Mesenchymal stem cell (in vitro differentiated cells and primary cell): ENCODE measurements around the gene CAMK4.

Source experiments
- DNase-seq: peaks from one replicate; pipeline ENCODE4 v3.0.0-alpha.2; 2013
- H2AFZ ChIP-seq: one replicate; pipeline ENCODE4 v1.6.1; 2013; ENCODE audit warnings: low read depth, mild to moderate bottlenecking, control low read depth, inconsistent platforms, low read length, moderate library complexity
- H2AK5ac ChIP-seq: 2 replicates; pipeline ENCODE4 v1.6.1; 2013; ENCODE audit warnings: low read length, moderate library complexity, mild to moderate bottlenecking, inconsistent platforms; ENCODE audit not compliant: severe bottlenecking
- H2BK120ac ChIP-seq: one replicate; pipeline ENCODE4 v1.6.1; 2013; ENCODE audit warnings: low read depth, mild to moderate bottlenecking, inconsistent platforms, low read length, moderate library complexity
- H2BK12ac ChIP-seq, 2 experiments: one replicate each; pipeline ENCODE4 v1.6.1; 2013; ENCODE audit warnings: inconsistent platforms in 2 of 2, low read length in 2 of 2, mild to moderate bottlenecking in 2 of 2, moderate library complexity in 2 of 2, control low read depth in 1 of 2
- H2BK15ac ChIP-seq: one replicate; pipeline ENCODE4 v1.6.1; 2013; ENCODE audit warnings: mild to moderate bottlenecking, low read depth, inconsistent platforms; ENCODE audit not compliant: poor library complexity, severe bottlenecking
- H2BK5ac ChIP-seq: 2 replicates; pipeline ENCODE4 v1.6.1; 2013; ENCODE audit warnings: low read depth, mild to moderate bottlenecking, low read length, control low read depth, inconsistent platforms; ENCODE audit not compliant: poor library complexity, severe bottlenecking
- H3K14ac ChIP-seq, 2 experiments: one replicate each; pipeline ENCODE4 v1.6.1; 2013; ENCODE audit warnings: inconsistent platforms in 2 of 2, low read length in 2 of 2, control low read depth in 1 of 2, mild to moderate bottlenecking in 1 of 2, moderate library complexity in 1 of 2
- H3K18ac ChIP-seq, 2 experiments: one replicate each; pipeline ENCODE4 v1.6.1; 2013; ENCODE audit warnings: inconsistent platforms in 2 of 2, low read length in 2 of 2, control low read depth in 1 of 2, low read depth in 1 of 2, mild to moderate bottlenecking in 1 of 2
- H3K23ac ChIP-seq, 2 experiments: one replicate each; pipeline ENCODE4 v1.6.1; 2013; ENCODE audit warnings: inconsistent platforms in 2 of 2, low read length in 2 of 2, mild to moderate bottlenecking in 2 of 2, moderate library complexity in 2 of 2, control low read depth in 1 of 2
- H3K27ac ChIP-seq: 2 replicates; pipeline ENCODE4 v1.5.1; 2013; ENCODE audit warnings: mild to moderate bottlenecking, moderate library complexity, low read length, control low read depth, inconsistent platforms; ENCODE audit not compliant: poor library complexity, severe bottlenecking
- H3K27me3 ChIP-seq, 2 experiments: 2 replicates each; pipeline versions ENCODE4 v1.6.1 to v1.7.0; 2013; ENCODE audit warnings: low read length in 2 of 2, mild to moderate bottlenecking in 2 of 2, moderate library complexity in 2 of 2, control low read depth in 1 of 2, inconsistent platforms in 1 of 2; ENCODE audit not compliant: control insufficient read depth in 1 of 2, insufficient read depth in 1 of 2
- H3K36me3 ChIP-seq, 2 experiments: 2 replicates each; pipeline versions ENCODE4 v1.6.1 to v1.7.0; 2013; ENCODE audit warnings: low read length in 2 of 2, control low read depth in 1 of 2, inconsistent platforms in 1 of 2, low read depth in 1 of 2, mild to moderate bottlenecking in 1 of 2; ENCODE audit not compliant: insufficient read depth in 2 of 2, control insufficient read depth in 1 of 2
- H3K4ac ChIP-seq, 2 experiments: one replicate each; pipeline ENCODE4 v1.6.1; 2013; ENCODE audit warnings: inconsistent platforms in 2 of 2, low read length in 2 of 2, mild to moderate bottlenecking in 2 of 2, moderate library complexity in 2 of 2, control low read depth in 1 of 2, low read depth in 1 of 2
- H3K4me1 ChIP-seq: 2 replicates; pipeline ENCODE4 v1.6.1; 2013; ENCODE audit warnings: low read depth, low read length, control low read depth; ENCODE audit not compliant: control insufficient read depth, insufficient read depth
- H3K4me2 ChIP-seq: 2 replicates; pipeline ENCODE4 v1.6.1; 2013; ENCODE audit warnings: low read length, mild to moderate bottlenecking, inconsistent platforms; ENCODE audit not compliant: poor library complexity, severe bottlenecking
- H3K4me3 ChIP-seq, 2 experiments: 2 replicates each; pipeline versions ENCODE4 v1.5.1 to v1.7.0; 2013; ENCODE audit warnings: low read length in 2 of 2, mild to moderate bottlenecking in 2 of 2, control low read depth in 1 of 2, low read depth in 1 of 2; ENCODE audit not compliant: insufficient read depth in 1 of 2
- H3K79me1 ChIP-seq: replicated peaks from 2 replicates; pipeline ENCODE4 v1.6.1; 2013; ENCODE audit warnings: mild to moderate bottlenecking, control low read depth, low read length, inconsistent platforms; ENCODE audit not compliant: poor library complexity, severe bottlenecking
- H3K9ac ChIP-seq: 2 replicates; pipeline ENCODE4 v1.7.0; 2013; ENCODE audit warnings: mild to moderate bottlenecking, low read length, moderate library complexity
- H3K9me3 ChIP-seq: 2 replicates; pipeline ENCODE4 v1.7.0; 2013; ENCODE audit warnings: mild to moderate bottlenecking, low read length; ENCODE audit not compliant: control insufficient read depth
- H4K8ac ChIP-seq: one replicate; pipeline ENCODE4 v1.6.1; 2013; ENCODE audit warnings: inconsistent platforms, mild to moderate bottlenecking, low read length, moderate library complexity
- H4K91ac ChIP-seq: one replicate; pipeline ENCODE4 v1.6.1; 2013; ENCODE audit warnings: mild to moderate bottlenecking, low read length, inconsistent platforms
- WGBS: methylation state at CpG from one replicate; pipeline ENCODE4 v1.1.7; 2013; ENCODE audit warnings: mixed read lengths; 5-methylcytosine and 5-hydroxymethylcytosine counted together

CAMK4 gene

GRCh38 chr5:111248571-111248970, 24.4 kb downstream of the CAMK4 start:
- no peak overlapping the region for H3K9ac ChIP-seq
- H3K14ac ChIP-seq, result no peak overlapping the region
- H2BK120ac ChIP-seq, result no peak overlapping the region
- no peak overlapping the region for H3K27ac ChIP-seq
- H3K27me3 ChIP-seq, result peaks cover 0 to 6% of the 10 kb centered on the region in 2 experiments
- H2BK12ac ChIP-seq, result no peak overlapping the region
- H3K18ac ChIP-seq, result no peak overlapping the region
- no peak overlapping the region for H4K8ac ChIP-seq
- H4K91ac ChIP-seq, result no peak overlapping the region
- H2BK5ac ChIP-seq, result no peak overlapping the region
- peak; percentile 15 for DNase-seq
- no peaks in the 10 kb centered on the region for H3K9me3 ChIP-seq
- no peak overlapping the region for H2BK15ac ChIP-seq
- 88% methylated on average over 3 of the region's 3 CpGs for WGBS
- no peak overlapping the region for H3K4ac ChIP-seq
- no peaks in the 10 kb centered on the region for H3K79me1 ChIP-seq
- no peaks in the 10 kb centered on the region for H3K36me3 ChIP-seq
- H3K23ac ChIP-seq, result no peak overlapping the region
- H3K4me2 ChIP-seq, result no peak overlapping the region
- H3K4me1 ChIP-seq, result no peaks in the 10 kb centered on the region
- H2AFZ ChIP-seq, result no peak overlapping the region
- H3K4me3 ChIP-seq, result no peak overlapping the region
- no peak overlapping the region for H2AK5ac ChIP-seq

DNA sequence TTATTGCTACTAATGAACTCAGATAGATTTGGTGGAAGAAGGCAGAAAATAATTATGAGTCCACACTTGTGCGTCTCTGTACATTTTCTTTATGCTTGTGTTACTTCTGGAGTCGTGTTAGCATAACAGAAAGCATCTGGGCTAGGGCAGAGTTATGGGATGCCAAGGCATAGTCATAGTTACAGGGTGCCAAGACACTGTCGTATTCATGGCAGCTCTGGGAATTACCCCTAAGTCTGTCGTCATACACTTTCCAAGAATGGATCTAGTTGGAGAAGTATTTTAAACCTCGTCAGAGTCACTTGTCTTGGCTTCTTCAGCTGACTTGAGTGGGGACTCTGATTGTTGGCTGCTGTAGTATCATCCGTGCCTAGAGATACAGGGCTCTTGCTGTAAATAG, 27.7 kb downstream of the CAMK4 start:
- Histone ChIP-seq H2BK12ac (no peak overlapping the region), H4K91ac (no peak overlapping the region), H3K27me3 (peaks cover 0 to 13% of the 10 kb centered on the region in 2 experiments), H4K8ac (no peak overlapping the region), H3K4ac (no peak overlapping the region), H3K36me3 (no peaks in the 10 kb centered on the region), H3K9ac (no peak overlapping the region), H2BK15ac (no peak overlapping the region), H3K14ac (no peak overlapping the region), H3K27ac (no peak overlapping the region), H2AK5ac (no peak overlapping the region), H3K23ac (no peak overlapping the region), H3K18ac (no peak overlapping the region), H2BK5ac (no peak overlapping the region), H2AFZ (no peak overlapping the region), H3K4me2 (no peak overlapping the region), H3K4me1 (no peaks in the 10 kb centered on the region), H2BK120ac (no peak overlapping the region), H3K9me3 (no peaks in the 10 kb centered on the region), H3K4me3 (no peak overlapping the region), H3K79me1 (no peaks in the 10 kb centered on the region)
- DNase-seq, result no peak
- WGBS, result 95% methylated on average over 6 of the region's 6 CpGs

DNA sequence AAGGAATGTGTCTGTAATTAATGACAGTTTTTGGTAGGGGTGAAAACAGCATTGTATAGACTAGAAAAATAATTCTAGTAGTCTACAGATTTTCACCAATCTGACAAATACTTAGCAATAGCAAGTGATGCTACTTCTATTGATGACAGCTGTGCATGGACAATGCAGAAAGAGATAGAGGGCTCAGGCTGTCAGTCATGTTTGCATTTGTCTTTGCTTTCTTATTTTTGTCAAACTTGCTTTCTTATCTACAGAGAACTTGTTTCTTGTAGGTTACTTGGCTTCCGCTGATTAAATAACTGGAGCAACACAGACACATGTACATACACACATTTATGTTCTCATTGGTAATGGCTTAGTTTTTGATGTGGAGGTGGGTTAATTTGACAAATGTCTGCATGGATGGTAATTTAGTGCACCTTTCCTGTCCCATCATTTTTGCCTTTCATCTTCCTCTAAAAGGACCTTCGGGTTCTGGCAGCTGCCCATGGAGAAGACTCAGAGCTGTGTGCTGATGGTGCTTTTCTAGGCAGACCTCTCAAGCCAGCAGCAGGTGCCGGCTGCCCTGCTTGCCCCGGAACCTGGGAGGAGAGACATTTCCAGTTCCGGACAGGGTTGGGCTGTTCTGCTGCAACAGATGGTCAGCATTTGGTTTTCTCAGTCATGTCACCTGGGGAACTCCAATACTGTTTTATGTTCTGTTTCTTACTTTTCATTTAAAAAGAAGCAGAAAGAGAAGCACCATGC, 28.8 kb downstream of the CAMK4 start:
- Histone ChIP-seq H3K36me3 (no peaks in the 10 kb centered on the region), H2AFZ (no peak overlapping the region), H2AK5ac (no peak overlapping the region), H3K4me1 (no peaks in the 10 kb centered on the region), H2BK12ac (no peak overlapping the region), H3K4me2 (no peak overlapping the region), H2BK120ac (no peak overlapping the region), H3K23ac (no peak overlapping the region), H2BK15ac (no peak overlapping the region), H3K79me1 (no peaks in the 10 kb centered on the region), H4K91ac (peak overlapping the region; percentile 75), H3K4ac (no peak overlapping the region), H3K9ac (no peak overlapping the region), H3K4me3 (no peak overlapping the region), H3K14ac (no peak overlapping the region), H3K27me3 (peaks cover 0 to 13% of the 10 kb centered on the region in 2 experiments), H3K27ac (no peak overlapping the region), H4K8ac (no peak overlapping the region), H2BK5ac (no peak overlapping the region), H3K9me3 (no peaks in the 10 kb centered on the region), H3K18ac (no peak overlapping the region)
- WGBS, result 73% methylated on average over 4 of the region's 5 CpGs
- no peak for DNase-seq

DNA sequence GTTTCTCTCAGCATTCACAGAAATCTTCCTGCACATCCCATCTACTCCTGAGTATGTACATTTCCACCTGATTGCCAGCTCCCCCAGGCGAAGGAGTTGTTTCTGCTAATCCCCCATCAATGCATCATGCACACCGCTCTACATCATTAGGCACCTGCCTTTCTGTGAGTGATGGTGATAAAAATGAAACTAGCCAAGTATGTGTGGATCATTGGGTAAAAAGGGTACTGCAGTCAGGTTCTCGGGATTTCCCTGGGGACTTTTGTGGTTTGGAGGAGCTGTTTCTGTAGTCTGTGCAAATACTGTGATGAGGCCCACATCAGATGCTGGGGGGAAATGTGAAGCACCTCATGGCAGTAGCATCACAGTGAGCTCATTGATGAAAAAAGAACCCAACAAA, 30.4 kb downstream of the CAMK4 start:
- H2BK5ac ChIP-seq, result no peak overlapping the region
- no peak overlapping the region for H2BK120ac ChIP-seq
- no peak overlapping the region for H2BK15ac ChIP-seq
- peak overlapping the region; percentile 7 for H4K8ac ChIP-seq
- DNase-seq, result peak; percentile 64
- H3K4ac ChIP-seq, result no peak overlapping the region
- no peak overlapping the region for H4K91ac ChIP-seq
- H3K27me3 ChIP-seq, result peaks cover 0 to 13% of the 10 kb centered on the region in 2 experiments
- H3K9me3 ChIP-seq, result no peaks in the 10 kb centered on the region
- H3K9ac ChIP-seq, result no peak overlapping the region
- H3K18ac ChIP-seq, result no peak overlapping the region
- no peaks in the 10 kb centered on the region for H3K4me1 ChIP-seq
- no peak overlapping the region for H2AFZ ChIP-seq
- no peak overlapping the region for H3K14ac ChIP-seq
- no peak overlapping the region for H3K27ac ChIP-seq
- no peaks in the 10 kb centered on the region for H3K79me1 ChIP-seq
- H2AK5ac ChIP-seq, result no peak overlapping the region
- 78% methylated on average over 3 of the region's 3 CpGs for WGBS
- H2BK12ac ChIP-seq, result no peak overlapping the region
- no peak overlapping the region for H3K4me2 ChIP-seq
- H3K4me3 ChIP-seq, result no peak overlapping the region
- no peaks in the 10 kb centered on the region for H3K36me3 ChIP-seq
- H3K23ac ChIP-seq, result no peak overlapping the region
